GM21360 (cell line): Measurements from ENCODE around the gene METTL15.
"Not testable (repeated sequence)": the region's sequence is repeated elsewhere in the genome, so short reads cannot be mapped to it uniquely, and the experiment has no call there.

Source experiments
- ATAC-seq: cut with Tn5 transposase; IDR thresholded peaks from one replicate; pipeline ENCODE4 v1.9.1; 2021; ENCODE audit warnings: mild to moderate bottlenecking, moderate library complexity; ENCODE audit not compliant: unreplicated experiment

METTL15 gene

GRCh38 chr11:28378095-28378494 is 269.9 kb downstream of the METTL15 start:
- not testable (repeated sequence) for ATAC-seq
